Erythroblast (primary cell): ENCODE measurements around the gene ABCA12.

Experiments
- GATA1 ChIP-seq: IDR thresholded peaks from 2 replicates; pipeline ENCODE4 v1.6.1; 2011; ENCODE audit warnings: low read depth, mild to moderate bottlenecking, control low read depth, low read length, moderate library complexity
- POLR2A ChIP-seq: IDR thresholded peaks from 2 replicates; pipeline ENCODE4 v1.6.1; 2011; ENCODE audit warnings: mild to moderate bottlenecking, low read length

DNA sequence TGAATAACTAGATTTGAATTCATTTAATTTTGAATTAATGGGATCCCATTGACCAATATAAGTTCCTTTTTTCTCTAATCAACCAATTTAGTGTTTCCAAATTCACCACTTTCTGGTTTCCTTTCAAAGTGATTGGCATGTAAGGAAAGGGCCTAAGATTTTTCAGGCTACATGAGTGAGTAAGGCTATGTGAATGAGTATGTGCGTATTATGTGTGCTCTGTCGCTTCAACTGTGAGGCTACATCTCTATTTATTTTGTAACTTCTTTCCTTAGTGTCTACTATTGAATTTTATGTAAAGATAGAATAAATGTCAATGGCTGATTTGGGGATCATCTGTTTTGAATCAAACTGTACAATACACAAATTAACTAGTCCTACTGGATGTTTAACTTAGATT lies 110.6 kb downstream of the ABCA12 start:
- TF ChIP-seq POLR2A (no peak), GATA1 (no peak)
